KBM-7 (cell line): Measurements from ENCODE around the gene SLC37A3.
"Not testable (repeated sequence)": the region's sequence is repeated elsewhere in the genome, so short reads cannot be mapped to it uniquely, and the experiment has no call there.

ENCODE experiments used
- DNase-seq: peaks from one replicate; pipeline ENCODE4 v3.0.0-alpha.2; 2015
- in situ Hi-C: fragments of 300-500 bp; cut with MboI; formaldehyde crosslinking; loops from 2 replicates; pipeline ENCODE4 v1.14.3; 2020; ENCODE audit warnings: low sequenced_read_pairs, low pct_unique_long_range_greater_than_20kb, mixed read lengths

Gene SLC37A3, protein sequence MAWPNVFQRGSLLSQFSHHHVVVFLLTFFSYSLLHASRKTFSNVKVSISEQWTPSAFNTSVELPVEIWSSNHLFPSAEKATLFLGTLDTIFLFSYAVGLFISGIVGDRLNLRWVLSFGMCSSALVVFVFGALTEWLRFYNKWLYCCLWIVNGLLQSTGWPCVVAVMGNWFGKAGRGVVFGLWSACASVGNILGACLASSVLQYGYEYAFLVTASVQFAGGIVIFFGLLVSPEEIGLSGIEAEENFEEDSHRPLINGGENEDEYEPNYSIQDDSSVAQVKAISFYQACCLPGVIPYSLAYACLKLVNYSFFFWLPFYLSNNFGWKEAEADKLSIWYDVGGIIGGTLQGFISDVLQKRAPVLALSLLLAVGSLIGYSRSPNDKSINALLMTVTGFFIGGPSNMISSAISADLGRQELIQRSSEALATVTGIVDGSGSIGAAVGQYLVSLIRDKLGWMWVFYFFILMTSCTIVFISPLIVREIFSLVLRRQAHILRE

DNA sequence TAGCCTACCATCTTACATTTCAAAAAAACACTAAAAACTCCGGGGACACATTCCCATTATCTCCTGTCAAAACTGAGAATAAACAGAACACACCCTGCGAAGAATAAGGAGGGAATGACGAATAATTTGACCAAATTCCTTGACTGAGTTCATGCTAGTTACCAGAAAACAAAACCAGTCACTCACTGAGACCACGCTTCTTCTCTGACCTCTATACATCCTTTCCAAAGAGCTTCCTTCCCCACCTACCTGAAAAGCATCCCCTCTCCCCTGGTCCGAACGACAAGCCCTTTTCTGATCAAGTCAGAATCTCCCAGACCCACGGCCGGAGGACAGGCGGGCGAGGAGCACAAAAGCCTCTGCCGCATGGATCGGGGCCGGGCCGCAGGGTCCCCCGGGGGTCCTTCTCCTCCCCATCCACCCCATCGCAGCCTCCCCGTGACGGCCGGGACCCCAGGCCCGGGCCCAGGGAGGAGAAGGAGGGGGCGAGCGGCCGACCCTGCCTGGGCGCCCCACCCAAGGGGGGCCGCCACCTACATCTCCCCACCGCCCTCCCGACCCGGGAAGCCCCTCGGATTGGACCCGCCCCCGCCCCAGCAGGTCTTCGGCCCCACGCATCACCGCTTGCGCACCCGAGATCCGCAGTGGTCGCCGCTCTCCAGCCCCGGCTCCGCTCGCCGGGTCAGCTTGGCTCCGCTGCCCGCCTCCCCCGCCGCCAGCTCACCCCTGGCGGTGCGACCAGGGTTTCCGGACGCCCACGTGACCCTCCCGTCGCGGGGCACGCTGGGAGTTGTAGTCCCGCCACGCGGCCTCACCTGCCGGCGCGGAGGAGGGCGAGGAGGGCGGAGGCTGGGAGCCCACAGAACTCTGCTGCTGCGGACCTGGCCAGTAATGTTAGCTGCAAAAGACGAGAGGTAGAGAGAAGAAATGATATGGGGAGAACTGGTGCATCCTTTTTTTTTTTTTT, at the start of gene SLC37A3:
TSS of gene SLC37A3 (minus strand) at position 747 of the 967 bp plus-strand sequence. CDS start 16,004 bp downstream, outside the sequence.
- in situ Hi-C loops, result no loop called here
- peak; percentile 52 for DNase-seq

DNA sequence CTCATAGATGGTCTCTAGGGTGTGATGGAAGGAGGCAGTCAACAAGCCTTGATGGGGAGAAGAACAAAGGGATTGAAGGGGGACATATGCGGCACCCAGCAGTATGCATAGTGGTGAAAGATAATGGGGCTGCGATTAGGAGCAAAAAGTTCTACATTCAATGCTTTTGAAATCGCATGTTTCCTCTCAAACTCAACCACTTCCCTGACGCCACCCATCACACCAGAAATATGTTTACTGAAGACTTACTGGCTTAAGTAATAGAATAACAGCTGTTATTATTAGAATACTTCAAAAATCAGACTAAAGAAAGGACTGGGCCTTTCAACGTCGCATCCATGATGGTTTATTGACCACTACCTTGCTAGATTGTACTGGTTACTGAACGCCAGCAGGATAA, 49.5 kb upstream of the SLC37A3 start:
- DNase-seq, result no peak
- in situ Hi-C loops, result no loop called here

DNA sequence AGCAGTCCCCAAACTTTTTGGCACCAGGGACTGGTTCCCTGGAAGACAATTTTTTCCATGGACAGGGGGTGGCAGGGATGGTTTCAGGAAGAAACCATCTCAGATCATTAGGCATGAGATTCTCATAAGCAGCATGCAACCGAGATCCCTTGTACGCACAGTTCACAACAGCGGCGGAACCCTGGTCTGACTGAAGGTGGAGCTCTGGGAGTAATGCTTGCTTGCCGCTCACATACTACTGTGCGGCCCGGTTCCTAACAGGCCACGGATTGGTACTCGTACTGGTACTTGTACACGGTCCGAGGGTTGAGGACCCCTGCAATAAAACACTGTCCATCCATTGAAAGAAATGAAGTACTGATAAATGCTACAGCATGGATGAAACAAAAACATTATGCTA, 48.1 kb upstream of the SLC37A3 start:
- DNase-seq, result no peak
- in situ Hi-C loops, result no loop called here

DNA sequence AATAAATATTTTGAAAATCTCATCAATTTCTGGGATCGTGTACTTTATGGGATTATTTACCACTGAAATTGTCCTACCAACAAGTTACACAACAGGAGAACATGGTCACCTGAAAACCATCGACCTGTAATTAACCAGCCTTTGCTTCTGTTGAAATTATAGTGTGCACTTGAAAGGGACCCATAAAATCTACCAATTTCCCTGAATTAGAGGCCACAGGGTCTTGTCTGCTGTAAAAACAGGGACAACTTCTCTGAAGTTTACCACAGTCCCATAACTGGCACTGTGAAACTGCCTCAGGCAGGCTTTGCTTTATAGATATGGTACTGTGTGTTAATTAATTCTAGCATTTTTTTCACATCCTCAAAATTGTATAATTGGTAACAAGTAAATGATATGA, 43.2 kb upstream of the SLC37A3 start:
- in situ Hi-C loops, result no loop called here
- DNase-seq, result no peak

DNA sequence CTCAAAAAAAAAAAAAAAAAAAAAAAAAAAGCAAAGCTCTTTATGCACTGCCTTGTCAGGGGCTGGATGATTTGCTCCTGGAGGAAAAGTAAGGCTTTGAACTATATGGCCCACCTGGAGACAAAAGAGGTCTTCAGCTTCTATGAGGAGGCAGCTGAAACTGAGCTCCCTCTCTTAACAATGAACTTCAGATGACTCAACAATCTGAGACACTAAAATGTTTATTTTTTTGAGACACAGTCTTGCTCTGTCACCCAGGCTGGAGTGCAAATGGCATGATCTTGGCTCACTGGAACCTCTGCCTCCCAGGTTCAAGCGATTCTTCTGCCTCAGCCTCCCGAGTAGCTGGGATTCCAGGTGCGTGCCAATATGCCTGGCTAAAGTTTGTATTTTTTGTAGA, 42.3 kb upstream of the SLC37A3 start:
- in situ Hi-C loops, result no loop called here
- no peak for DNase-seq

DNA sequence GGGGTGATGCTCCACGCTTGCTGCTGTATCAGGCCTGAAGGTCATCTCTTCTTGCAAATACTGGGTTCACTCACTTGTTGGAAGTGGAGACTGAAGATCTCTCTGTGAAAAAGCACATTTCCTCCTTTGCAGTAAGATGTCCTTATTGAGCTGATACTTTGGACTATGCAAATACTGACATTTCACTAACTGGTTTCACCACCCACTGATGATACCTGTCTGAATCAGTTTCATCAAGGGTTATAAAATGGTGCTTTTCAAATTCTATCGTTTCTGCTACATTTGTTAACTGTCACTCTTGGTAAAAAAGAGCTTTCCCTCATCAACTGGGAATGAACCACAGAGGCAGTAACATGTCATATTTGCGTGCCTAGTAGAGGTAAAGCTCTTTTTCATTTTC, 41.0 kb upstream of the SLC37A3 start:
- in situ Hi-C loops, result no loop called here
- no peak for DNase-seq

DNA sequence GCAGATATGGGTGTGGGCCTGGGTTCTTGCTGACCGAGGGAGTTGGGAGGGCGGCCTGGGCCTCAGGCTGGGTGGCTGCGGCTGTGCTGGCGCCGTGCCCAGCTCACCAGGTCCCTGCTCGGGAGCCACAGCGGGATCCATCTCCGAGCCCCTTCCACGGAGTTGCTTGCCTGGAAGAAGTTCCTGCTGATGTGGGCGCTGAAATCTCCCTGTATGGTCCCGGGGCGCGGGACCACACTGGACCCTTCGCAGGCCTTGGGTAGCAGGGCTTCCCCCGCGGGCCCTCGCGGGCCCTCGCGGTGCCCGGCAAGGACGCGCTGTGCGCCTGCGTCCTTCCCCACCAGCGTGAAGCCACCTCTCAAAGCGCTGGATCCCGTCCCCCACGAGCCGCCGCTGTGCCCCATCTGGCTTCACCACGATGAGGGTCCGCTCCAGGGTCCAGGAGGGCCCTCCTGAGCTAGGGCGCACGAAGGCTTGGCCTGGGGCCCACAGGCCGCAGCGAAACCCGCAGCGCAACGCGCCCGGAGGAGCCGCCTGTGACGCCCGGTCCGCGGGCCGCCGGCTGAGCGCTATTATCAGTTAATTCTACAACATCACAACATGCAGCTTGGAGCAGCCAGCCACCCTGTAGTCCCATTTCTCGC, 37.0 kb upstream of the SLC37A3 start:
- DNase-seq, result no peak
- in situ Hi-C loops, result no loop called here

DNA sequence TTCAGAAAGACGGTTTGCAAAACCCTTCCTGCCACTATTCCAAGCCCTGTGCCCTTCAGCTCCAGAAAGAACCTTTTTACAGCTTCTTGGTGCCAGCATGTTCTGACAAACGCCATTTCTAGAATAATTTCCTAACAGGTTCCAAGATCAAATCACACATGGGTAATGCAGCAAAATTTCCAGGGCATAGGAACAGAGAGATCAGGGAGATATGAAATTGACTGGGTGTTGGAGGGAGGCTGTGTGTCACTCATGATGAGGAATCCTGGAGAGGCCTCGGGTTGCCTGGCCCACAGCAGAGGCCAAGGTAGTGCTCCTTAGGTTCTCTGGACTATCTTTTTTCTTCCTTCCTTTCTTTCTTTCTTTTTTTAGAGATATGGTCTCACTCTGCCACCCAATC, 35.1 kb upstream of the SLC37A3 start:
- in situ Hi-C loops, result no loop called here
- no peak for DNase-seq

DNA sequence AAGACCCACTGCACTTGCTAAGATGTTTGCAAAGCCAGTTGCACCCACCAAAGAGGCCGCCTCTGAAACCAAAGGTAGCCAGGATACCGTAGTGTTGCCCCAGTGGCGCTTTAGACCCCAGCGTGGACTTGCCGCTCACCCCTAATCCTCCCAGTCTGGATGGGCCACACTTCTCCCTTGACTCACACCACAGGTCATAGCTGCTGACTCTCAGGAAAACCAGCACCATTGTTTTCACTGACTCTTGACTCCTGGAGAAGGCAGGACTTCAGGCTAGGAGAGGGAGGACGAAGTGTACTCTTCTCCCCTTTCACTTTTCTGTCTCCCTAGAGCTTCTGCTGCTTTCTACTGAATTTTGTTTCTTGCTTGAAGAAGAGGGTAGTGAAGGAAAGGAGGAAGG, 27.8 kb upstream of the SLC37A3 start:
- no peak for DNase-seq
- in situ Hi-C loops, result no loop called here

DNA sequence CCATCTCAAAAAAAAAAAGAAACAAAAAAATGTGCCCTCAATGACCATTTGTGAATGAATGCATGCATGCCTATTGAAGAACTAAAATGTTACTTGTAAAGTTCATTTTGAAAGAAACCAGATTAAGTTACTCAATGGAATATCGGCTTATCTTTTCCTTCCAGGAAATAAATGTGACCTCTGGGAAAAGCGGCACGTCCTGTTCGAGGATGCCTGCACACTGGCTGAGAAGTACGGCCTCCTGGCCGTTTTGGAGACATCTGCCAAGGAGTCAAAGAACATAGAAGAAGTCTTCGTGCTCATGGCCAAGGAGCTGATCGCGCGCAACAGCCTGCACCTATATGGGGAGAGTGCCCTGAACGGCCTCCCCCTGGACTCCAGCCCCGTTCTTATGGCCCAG, 27.4 kb upstream of the SLC37A3 start:
- in situ Hi-C loops, result no loop called here

DNA sequence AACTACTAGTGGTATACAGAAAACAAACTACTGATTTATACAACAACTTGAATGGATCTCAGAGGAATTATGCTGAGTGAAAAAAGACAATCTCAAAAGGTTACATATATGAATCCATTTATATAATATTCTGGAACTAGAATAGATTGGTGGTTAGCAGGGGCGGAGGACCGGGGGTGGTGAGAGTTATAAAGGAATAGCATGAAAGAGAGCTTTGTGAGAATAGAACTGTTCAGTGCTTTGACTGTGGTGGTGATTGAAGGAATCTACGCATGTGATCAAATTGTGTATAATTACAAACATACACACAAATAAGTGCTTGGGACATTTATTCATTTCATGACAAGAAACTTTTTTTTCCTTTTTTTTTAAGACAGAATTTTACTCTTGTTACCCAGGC, 25.2 kb upstream of the SLC37A3 start:
- in situ Hi-C loops, result no loop called here
- DNase-seq, result no peak

More for the DNA sequence above, 27.4 kb upstream of the SLC37A3 start:
- DNase-seq, result no peak

DNA sequence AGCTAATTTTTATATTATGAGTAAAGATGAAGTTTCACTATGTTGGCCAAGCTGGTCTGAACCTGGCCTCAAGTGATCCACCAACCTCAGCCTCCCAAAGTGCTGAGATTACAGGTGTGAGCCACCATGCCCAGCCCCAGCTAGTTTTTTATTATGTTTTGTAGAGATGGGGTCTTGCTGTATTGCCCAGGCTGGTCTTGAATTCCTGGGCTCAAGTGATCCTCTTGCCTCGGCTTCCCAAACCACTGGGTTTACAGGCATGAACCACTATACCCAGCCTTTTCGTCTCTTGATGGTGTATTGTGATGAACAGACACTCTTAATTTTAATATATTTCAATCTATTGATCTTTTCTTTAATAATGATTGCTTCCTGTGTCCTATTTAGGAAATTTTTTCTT, 23.2 kb upstream of the SLC37A3 start:
- in situ Hi-C loops, result no loop called here
- no peak for DNase-seq

DNA sequence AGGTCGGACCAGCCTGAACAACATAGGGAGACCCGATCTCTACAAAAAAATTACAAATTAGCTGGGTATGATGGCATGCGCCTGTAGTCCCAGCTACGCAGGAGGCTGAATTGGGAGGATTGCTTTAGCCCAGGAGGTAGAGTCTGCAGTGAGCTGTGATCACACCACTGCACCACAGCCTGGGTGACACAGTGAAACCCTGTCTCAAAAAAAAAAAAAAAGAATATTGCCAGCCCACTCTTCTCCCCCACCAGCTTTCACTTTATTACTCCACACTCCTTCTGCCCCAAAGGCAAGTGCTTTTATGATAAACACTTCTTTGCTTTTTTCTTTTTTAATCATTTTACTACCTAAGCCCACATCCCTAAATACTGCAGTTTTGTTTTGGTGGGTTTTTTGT, 20.3 kb upstream of the SLC37A3 start:
- no peak for DNase-seq
- in situ Hi-C loops, result no loop called here

DNA sequence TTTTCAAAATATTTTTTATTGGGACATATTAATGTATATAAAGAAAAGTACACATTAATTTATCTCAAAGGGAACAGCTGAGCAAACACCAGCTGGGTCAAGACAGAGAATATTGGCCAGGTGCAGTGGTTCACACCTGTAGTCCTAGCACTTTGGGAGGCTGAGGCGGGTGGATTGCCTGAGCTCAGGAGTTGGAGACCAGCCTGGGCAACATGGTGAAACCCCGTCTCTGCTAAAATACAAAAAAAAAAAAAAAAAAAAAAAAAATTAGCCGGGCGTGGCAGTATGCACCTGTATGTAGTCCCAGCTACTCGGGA, 19.8 kb upstream of the SLC37A3 start:
- in situ Hi-C loops, DNase-seq: not testable (repeated sequence)

DNA sequence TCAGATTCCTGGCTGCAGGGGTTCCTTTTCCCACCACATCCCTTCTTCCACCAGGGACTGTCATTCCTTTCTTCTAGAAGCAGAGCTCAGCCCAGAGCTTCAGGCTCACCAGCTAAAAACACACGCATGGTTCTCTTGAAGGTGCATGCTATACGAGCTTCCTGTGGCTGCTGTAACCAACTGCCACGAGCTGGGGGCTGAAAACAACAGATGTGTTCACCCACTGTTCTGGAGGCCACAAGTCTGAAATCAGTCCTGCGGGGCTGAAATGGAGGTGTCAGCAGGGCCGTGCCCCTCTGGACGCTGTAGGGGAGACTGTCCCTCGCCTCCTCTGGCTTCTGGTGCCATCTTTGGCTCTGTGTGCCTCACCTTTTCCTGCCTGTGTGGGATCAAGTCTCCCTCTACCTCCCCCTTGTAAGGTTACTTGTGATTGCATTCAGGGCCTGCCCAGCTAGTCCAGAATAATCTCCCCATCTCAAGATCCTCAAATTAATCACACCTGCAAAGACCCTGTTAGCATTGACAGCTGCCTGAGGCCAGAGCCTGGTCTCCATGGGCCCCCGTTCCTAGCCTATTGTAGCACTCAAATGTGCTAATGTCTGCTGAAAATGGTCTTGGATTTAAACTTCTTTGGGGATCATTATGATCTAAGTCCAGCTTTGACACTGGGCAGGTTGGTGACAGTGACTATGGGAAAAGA, 19.3 kb upstream of the SLC37A3 start:
- in situ Hi-C loops, result no loop called here
- DNase-seq, result no peak

DNA sequence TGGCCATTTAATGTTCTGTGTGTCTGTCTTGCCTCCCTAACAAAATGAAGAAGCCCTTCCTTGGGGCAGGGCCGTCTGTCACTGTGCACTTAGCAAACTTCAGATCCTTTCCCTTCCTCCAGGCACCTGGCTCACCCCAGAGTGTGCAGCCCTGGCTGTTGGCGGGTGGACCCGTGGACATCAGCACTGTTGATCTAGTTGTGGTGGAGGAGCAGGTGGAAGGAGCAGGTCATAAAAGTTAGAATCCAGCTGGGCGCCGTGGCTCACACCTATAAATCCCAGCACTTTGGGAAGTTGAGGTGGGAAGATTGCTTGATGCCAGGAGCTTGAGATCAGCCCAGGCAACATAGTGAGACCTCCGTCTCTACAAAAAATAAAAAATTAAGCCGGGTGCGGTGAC, 18.2 kb upstream of the SLC37A3 start:
- no peak for DNase-seq
- in situ Hi-C loops, result no loop called here

DNA sequence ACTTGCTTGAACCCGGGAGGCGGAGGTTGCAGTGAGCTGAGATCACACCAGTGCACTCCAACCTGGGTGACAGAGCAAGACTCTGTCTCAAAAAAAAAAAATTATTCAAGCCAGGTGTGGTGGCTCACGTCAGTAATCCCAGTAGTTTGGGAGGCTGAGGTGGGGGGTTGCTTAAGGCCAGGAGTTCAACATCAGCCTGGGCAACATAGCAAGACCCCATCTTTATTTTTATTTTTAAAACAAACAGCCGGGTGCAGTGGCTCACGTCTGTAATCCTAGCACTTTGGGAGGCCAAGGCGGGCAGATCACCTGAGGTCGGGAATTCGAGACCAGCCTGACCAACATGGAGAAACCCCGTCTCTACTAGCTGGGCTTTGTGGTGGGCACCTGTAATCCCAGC, 17.5 kb upstream of the SLC37A3 start:
- in situ Hi-C loops, DNase-seq: not testable (repeated sequence)

DNA sequence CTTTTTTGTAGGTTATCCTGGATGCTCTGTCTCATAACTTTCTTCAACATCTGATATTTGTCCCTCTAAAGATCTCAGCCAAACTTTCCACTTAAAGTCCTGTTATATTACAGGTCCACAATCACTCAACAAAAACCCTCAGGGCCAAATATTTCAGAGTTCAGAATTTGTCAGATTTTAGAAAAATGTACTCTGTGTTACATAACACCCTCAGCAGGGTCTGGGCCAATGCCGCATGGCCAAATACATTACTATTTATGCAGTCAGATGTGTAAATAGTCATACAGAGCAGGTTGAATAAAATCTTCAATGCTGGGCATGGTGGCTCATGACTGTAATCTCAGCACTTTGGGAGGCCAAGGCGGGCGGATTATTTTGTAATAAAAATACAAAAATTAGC, 17.0 kb upstream of the SLC37A3 start:
- DNase-seq, result no peak
- in situ Hi-C loops, result no loop called here

DNA sequence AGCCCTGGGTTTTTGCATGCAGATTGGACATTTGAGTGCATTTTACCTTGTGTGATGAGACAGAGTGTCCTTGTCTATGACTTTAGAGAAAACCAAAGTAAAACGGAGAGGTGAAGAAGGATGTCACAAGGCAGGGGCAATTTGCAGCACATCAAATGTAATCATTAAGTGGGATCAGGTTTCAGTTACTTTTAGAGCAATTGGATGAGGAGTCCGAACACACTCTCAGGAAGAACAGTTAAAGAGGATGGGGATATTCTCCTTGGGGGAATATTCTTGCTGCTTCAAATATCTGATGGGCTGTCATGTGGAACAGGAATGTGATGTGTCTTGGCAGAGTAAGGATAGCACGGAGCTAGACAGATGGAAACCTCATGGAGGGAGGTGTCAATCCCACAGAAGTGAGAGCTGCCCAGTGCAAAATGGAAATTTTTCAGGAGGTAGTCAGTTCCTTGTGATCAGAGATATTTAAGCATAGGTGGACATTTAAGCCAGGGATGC, 6.3 kb upstream of the SLC37A3 start:
- in situ Hi-C loops, result no loop called here
- DNase-seq, result no peak
